Stomach (tissue), 4 donors: Measurements from ENCODE around the gene ALK.

ENCODE experiments used
- CTCF ChIP-seq, 7 experiments: fragments of 450-650 bp in 4 of 7; fragments of 200-600 bp in 3 of 7; sonication (generic) in 3 of 7; IDR thresholded peaks; one replicate each; pipeline ENCODE4 v1.5.1; 2016 to 2019; ENCODE audit warnings: antibody characterized with exemption in 7 of 7, control low read depth in 2 of 7, mild to moderate bottlenecking in 1 of 7
- POLR2A ChIP-seq, 4 donors: fragments of 450-650 bp; IDR thresholded peaks; one replicate each; pipeline ENCODE4 v1.6.1; 2016; ENCODE audit warnings: antibody characterized with exemption in 4 of 4, control low read depth in 2 of 4, mild to moderate bottlenecking in 1 of 4, moderate library complexity in 1 of 4
- POLR2AphosphoS5 ChIP-seq, 3 donors: sonication (generic); formaldehyde crosslinking; IDR thresholded peaks; one replicate each; pipeline ENCODE4 v1.6.1; 2016; ENCODE audit warnings: antibody characterized with exemption in 3 of 3

GRCh38 chr2:29255004-29255403 lies 666.4 kb downstream of the ALK start:
- no peak for TF ChIP-seq CTCF (IDR thresholded peaks at IDR 0.05)
- TF ChIP-seq POLR2A (IDR thresholded peaks at IDR 0.05), result no peak
- TF ChIP-seq POLR2AphosphoS5 (IDR thresholded peaks at IDR 0.05), result no peak
